ENCODE measurements around the gene WDR33. TPM values are rescaled to one million over a fixed set of nuclear protein-coding genes. Genes with fewer than 3 reads are reported as not detected.

The WDR33 gene
- total RNA-seq, 2 experiments from 2014 or later: 71.4 to 74.6 TPM

DNA sequence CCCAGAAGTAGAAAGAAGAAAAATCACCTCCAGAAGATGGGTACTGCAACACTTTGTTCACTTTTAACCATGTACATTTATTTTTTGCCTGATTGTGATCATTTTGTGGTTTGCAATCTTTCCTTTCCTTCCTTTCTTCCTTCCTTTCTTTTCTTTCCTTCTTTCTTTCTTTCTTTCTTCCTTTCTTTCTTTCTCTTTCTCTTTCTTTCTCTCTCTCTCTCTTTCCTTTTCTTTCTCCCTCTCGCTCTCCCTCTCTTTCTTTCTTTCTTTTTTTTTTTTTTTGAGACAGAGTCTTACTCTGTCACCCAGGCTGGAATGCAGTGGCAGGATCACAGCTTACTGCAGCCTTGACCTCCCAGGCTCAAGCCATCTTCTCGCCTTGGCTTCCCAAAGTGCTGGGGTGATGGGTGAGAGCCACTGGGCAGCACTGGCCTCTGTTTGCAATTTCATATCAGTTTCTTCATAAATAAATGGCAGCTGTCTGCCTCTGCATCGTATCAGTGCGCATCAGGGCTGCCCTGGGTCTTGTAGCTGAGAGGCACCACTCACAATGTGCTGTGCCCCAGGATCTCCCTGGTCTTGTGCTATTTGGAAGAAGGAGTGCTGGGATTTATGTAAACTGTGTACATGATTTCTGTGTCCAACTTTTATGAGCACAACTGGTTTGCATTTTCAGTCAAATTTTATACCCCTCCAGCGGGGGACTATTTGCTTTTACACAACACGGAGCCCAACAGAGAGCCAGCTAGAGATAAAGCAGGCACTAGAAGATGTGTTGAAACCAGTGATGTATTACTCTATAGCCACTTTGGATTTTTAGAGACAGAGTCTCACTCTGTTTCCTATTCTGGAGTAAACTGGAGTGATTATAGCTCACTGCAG lies 128.8 kb downstream of the WDR33 start:
- DNase-seq (no peak), ATAC-seq (no peak)
- CTCF ChIA-PET: interaction anchor here (1.3 to 2.1 kb wide), 2 partner anchors 29 to 91 kb away, joined by 3 to 7 read pairs; no protein-coding TSS in a partner anchor
- no peaks in the 10 kb centered on the region for H3K36me3 Mint-ChIP-seq (ENCODE audit: low read depth)
- TF ChIP-seq CTCF (IDR thresholded peaks at IDR 0.05): no peak
- no peak overlapping the region for H3K27ac Mint-ChIP-seq
- POLR2A ChIA-PET: no interaction called here
- no peak overlapping the region for H3K4me3 Mint-ChIP-seq
- intact Hi-C loops (cut with micrococcal nuclease): no loop called here
- no peaks in the 10 kb centered on the region for H3K4me1 Mint-ChIP-seq (ENCODE audit: low read depth)
- no peaks in the 10 kb centered on the region for H3K9me3 Mint-ChIP-seq
- H3K27me3 Mint-ChIP-seq: peaks cover 6% of the 10 kb centered on the region

DNA sequence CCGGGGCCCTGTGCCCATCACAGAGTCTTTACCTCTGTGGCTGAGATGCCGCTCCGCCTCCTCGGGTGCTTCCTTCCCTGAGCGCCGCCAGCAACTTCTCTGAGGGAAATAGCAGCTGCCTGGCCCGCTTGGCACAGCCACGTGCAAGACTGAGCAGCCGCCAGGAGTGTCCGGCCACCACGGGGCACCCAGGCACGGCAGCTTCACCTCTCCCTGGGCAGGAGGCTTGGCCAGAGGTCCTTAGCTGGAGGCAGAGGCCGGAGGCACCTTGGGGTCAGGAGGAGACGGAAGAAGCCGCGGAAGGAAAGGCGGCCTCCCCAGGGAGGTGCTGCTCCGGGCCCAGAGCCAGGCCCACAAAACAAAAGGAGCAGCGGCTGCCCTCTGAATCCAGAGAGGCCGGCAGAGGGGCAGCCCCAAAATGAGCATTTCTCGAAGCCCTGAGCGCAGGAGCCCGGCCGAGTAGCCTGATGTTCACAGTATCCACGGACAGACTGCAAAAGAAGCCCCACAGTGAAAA lies 129.6 kb downstream of the WDR33 start:
- ChIA-PET CTCF (interaction anchor here (1.3 to 2.1 kb wide), 2 partner anchors 29 to 90 kb away, joined by 3 to 7 read pairs; no protein-coding TSS in a partner anchor), POLR2A (no interaction called here)
- Mint-ChIP-seq H3K27me3 (peaks cover 10% of the 10 kb centered on the region), H3K9me3 (no peaks in the 10 kb centered on the region), H3K4me3 (no peak overlapping the region), H3K36me3 (ENCODE audit: low read depth) (no peaks in the 10 kb centered on the region), H3K4me1 (ENCODE audit: low read depth) (no peaks in the 10 kb centered on the region), H3K27ac (no peak overlapping the region)
- no peak for ATAC-seq
- no peak for DNase-seq
- TF ChIP-seq CTCF (IDR thresholded peaks at IDR 0.05): no peak
- intact Hi-C loops (cut with micrococcal nuclease): no loop called here

- Mint-ChIP-seq H3K4me3 (no peak overlapping the region), H3K9me3 (no peaks in the 10 kb centered on the region), H3K27me3 (peaks cover 14% of the 10 kb centered on the region), H3K27ac (no peak overlapping the region), H3K4me1 (ENCODE audit: low read depth) (peaks cover under 1% of the 10 kb centered on the region), H3K36me3 (ENCODE audit: low read depth) (no peaks in the 10 kb centered on the region)
- ATAC-seq: no peak
- intact Hi-C loops (cut with micrococcal nuclease): no loop called here
- no peak for DNase-seq
- TF ChIP-seq CTCF (IDR thresholded peaks at IDR 0.05): no peak
- CTCF ChIA-PET: interaction anchor here (1.3 to 2.2 kb wide), 3 partner anchors 15 to 89 kb away, joined by 3 to 7 read pairs (median 5); no protein-coding TSS in a partner anchor
- POLR2A ChIA-PET: interaction anchor here (1.0 kb wide), 1 partner anchor 10 kb away, joined by 3 read pairs; no protein-coding TSS in a partner anchor
These were observed 130.2 kb downstream of the WDR33 start for GRCh38 chr2:127680706-127681287.

- Mint-ChIP-seq H3K9me3 (no peaks in the 10 kb centered on the region), H3K27me3 (peaks cover 17% of the 10 kb centered on the region), H3K27ac (no peak overlapping the region), H3K36me3 (ENCODE audit: low read depth) (no peaks in the 10 kb centered on the region), H3K4me1 (ENCODE audit: low read depth) (peaks cover 2% of the 10 kb centered on the region), H3K4me3 (no peak overlapping the region)
- no peak for ATAC-seq
- ChIA-PET CTCF (interaction anchor here (1.5 to 2.2 kb wide), 2 partner anchors 16 to 88 kb away, joined by 5 to 7 read pairs; no protein-coding TSS in a partner anchor), POLR2A (interaction anchor here (1.0 kb wide), 1 partner anchor 11 kb away, joined by 3 read pairs; no protein-coding TSS in a partner anchor)
- intact Hi-C loops (cut with micrococcal nuclease): no loop called here
- no peak for DNase-seq
- no peak for TF ChIP-seq CTCF (IDR thresholded peaks at IDR 0.05)
These were observed 131.2 kb downstream of the WDR33 start for GRCh38 chr2:127679680-127680361.
